Hepatocyte (in vitro differentiated cells): ENCODE data around the gene POU6F2.

ENCODE experiments used
- CTCF ChIP-seq: fragments of 200-600 bp; sonication (generic); IDR thresholded peaks from 2 replicates; pipeline ENCODE4 v1.5.1; 2016; ENCODE audit warnings: antibody characterized with exemption, mild to moderate bottlenecking; ENCODE audit not compliant: poor library complexity
- EZH2 ChIP-seq: fragments of 200-600 bp; sonication (generic); IDR thresholded peaks from 2 replicates; pipeline ENCODE4 v1.6.1; 2016; ENCODE audit warnings: antibody characterized with exemption, mild to moderate bottlenecking, borderline replicate concordance
- EZH2phosphoT487 ChIP-seq: fragments of 200-600 bp; sonication (generic); IDR thresholded peaks from one replicate; pipeline ENCODE4 v1.6.1; 2018; ENCODE audit warnings: antibody characterized with exemption, mild to moderate bottlenecking, low read depth, moderate library complexity; ENCODE audit not compliant: unreplicated experiment, severe bottlenecking

GRCh38 chr7:39145935-39146334 is 168.2 kb downstream of the POU6F2 start:
- TF ChIP-seq CTCF (no peak), EZH2 (no peak), EZH2phosphoT487 (no peak)
